K562 (cell line): ENCODE data around the gene RNU6-9. TPM values are rescaled to one million over a fixed set of nuclear protein-coding genes. Genes with fewer than 3 reads are reported as not detected.

Source experiments
- ATAC-seq: fragments of 200-7000 bp; cut with Tn5 transposase; 3 replicates; pipeline ENCODE4 v1.9.1; 2020; ENCODE audit warnings: moderate library complexity
- BruUV-seq: library from RNA; stranded (reverse); fragments of 400-500 nt; replicated peaks from 2 replicates; lab custom pipeline; 2021; lab: Mats Ljungman, UMichigan
- CTCF ChIA-PET: fragments of 300-600 bp; formaldehyde crosslinking; extraction: SDS; loops from one replicate; lab custom pipeline; 2021; ENCODE audit warnings: low intra/inter-chr PET ratio; lab: Yijun Ruan, JAX
- POLR2A ChIA-PET: fragments of 300-600, 350-650 bp; sonication (Branson Sonifier 250); formaldehyde crosslinking; extraction: SDS; loops from one replicate; lab custom pipeline; 2021; ENCODE audit warnings: antibody characterized with exemption, inconsistent platforms; lab: Yijun Ruan, JAX
- DNase-seq, 4 experiments: peaks; one replicate each; pipeline versions ENCODE4 v3.0.0 to v3.0.0-alpha.2; 2011 to 2018; ENCODE audit warnings: low spot score in 3 of 4, mixed read lengths in 3 of 4; ENCODE audit errors: extremely low read depth in 1 of 4
- FAIRE-seq: peaks from 2 replicates; lab custom pipeline; 2011; peaks lifted over from hg19 to GRCh38; lab: Jason Lieb, UNC
- H2AFZ ChIP-seq: 2 replicates; pipeline ENCODE4 v1.6.0; 2011; ENCODE audit warnings: low read depth, low read length, control low read depth, inconsistent platforms
- H3K27ac ChIP-seq: fragments of 200-600 bp; 3 replicates; pipeline ENCODE4 v1.8.0; 2011; ENCODE audit warnings: low read depth, mild to moderate bottlenecking, control low read depth, inconsistent platforms, low read length, moderate library complexity, mixed read lengths; ENCODE audit errors: extremely low read depth
- H3K27me3 ChIP-seq, 2 experiments: fragments of 300-600 bp in 1 of 2; 2 replicates in 1 of 2; 3 replicates in 1 of 2; pipeline versions ENCODE4 v1.6.0 to v1.8.0; 2011; ENCODE audit warnings: inconsistent platforms in 2 of 2, low read length in 2 of 2, mild to moderate bottlenecking in 1 of 2, mixed read lengths in 1 of 2, moderate library complexity in 1 of 2; ENCODE audit not compliant: control insufficient read depth in 2 of 2, insufficient read depth in 2 of 2
- H3K36me3 ChIP-seq: fragments of 300-600 bp; 3 replicates; pipeline ENCODE4 v1.8.0; 2011; ENCODE audit warnings: mild to moderate bottlenecking, low read length, inconsistent platforms; ENCODE audit not compliant: control insufficient read depth, insufficient read depth
- H3K4me1 ChIP-seq, 2 experiments: fragments of 200-600 bp in 1 of 2; replicated peaks in 1 of 2; 2 replicates in 1 of 2; 3 replicates in 1 of 2; pipeline versions ENCODE4 v1.5.1 to v1.8.0; 2011; ENCODE audit warnings: inconsistent platforms in 2 of 2, low read length in 2 of 2, mild to moderate bottlenecking in 1 of 2, mixed read lengths in 1 of 2, moderate library complexity in 1 of 2; ENCODE audit not compliant: control insufficient read depth in 2 of 2, insufficient read depth in 2 of 2
- H3K4me2 ChIP-seq: 2 replicates; pipeline ENCODE4 v1.6.1; 2011; ENCODE audit warnings: low read length, control low read depth, inconsistent platforms, mixed read lengths; ENCODE audit not compliant: insufficient read depth
- H3K4me3 ChIP-seq: fragments of 200-600 bp; sonication (generic), shearing (Covaris generic); 2 replicates; pipeline ENCODE4 v1.5.1; 2016; ENCODE audit warnings: control low read depth, inconsistent platforms
- H3K79me2 ChIP-seq: fragments of 200-600 bp; 3 replicates; pipeline ENCODE4 v1.8.0; 2011; ENCODE audit warnings: low read length, inconsistent platforms; ENCODE audit not compliant: control insufficient read depth, insufficient read depth
- H3K9ac ChIP-seq, 2 experiments: 2 replicates each; pipeline versions ENCODE4 v1.6.0 to v1.6.1; 2011; ENCODE audit warnings: low read depth in 2 of 2, low read length in 2 of 2, control low read depth in 1 of 2, inconsistent platforms in 1 of 2, mild to moderate bottlenecking in 1 of 2, mixed read lengths in 1 of 2; ENCODE audit not compliant: insufficient read depth in 1 of 2
- H3K9me1 ChIP-seq: one replicate; pipeline ENCODE4 v1.6.0; 2011; ENCODE audit warnings: inconsistent platforms, mild to moderate bottlenecking, low read length, moderate library complexity; ENCODE audit not compliant: control insufficient read depth, insufficient read depth
- H3K9me3 ChIP-seq: replicated peaks from 2 replicates; pipeline ENCODE4 v1.5.1; 2011; ENCODE audit warnings: low read depth, low read length, inconsistent platforms; ENCODE audit not compliant: control insufficient read depth, insufficient read depth
- H4K20me1 ChIP-seq: replicated peaks from 2 replicates; pipeline ENCODE4 v1.6.1; 2011; ENCODE audit warnings: low read length, inconsistent platforms, mixed read lengths; ENCODE audit not compliant: control insufficient read depth, insufficient read depth
- BRCA1 ChIP-seq, 2 experiments: fragments of 450-650 bp in 1 of 2; sonication (generic) in 1 of 2; formaldehyde crosslinking in 1 of 2; IDR thresholded peaks; 2 replicates each; pipeline versions ENCODE4 v1.5.0 to v1.6.1; 2017 to 2020; ENCODE audit warnings: mild to moderate bottlenecking in 1 of 2, missing genetic modification reagents in 1 of 2
- E2F1 ChIP-seq: sonication (generic); formaldehyde crosslinking; IDR thresholded peaks from 2 replicates; pipeline ENCODE4 v1.8.1; 2023; ENCODE audit warnings: mild to moderate bottlenecking, missing genetic modification reagents, moderate library complexity
- FOXP1 ChIP-seq: sonication (generic); formaldehyde crosslinking; IDR thresholded peaks from 2 replicates; pipeline ENCODE4 v1.8.0; 2022; ENCODE audit warnings: mild to moderate bottlenecking, missing genetic modification reagents
- HDAC8 ChIP-seq: fragments of 450-650 bp; IDR thresholded peaks from 2 replicates; pipeline ENCODE4 v1.6.1; 2016; ENCODE audit warnings: mild to moderate bottlenecking, missing genetic modification characterization, moderate library complexity, missing compliant biosample characterization
- PKNOX1 ChIP-seq: fragments of 450-650 bp; IDR thresholded peaks from 2 replicates; pipeline ENCODE4 v1.6.1; 2016
- POLR2G ChIP-seq: fragments of 200-400 bp; formaldehyde crosslinking; IDR thresholded peaks from 2 replicates; pipeline ENCODE4 v1.6.1; 2017; ENCODE audit warnings: low read depth, mild to moderate bottlenecking, antibody characterized with exemption, low read length, moderate library complexity
- REST ChIP-seq, 2 experiments: fragments of 450-650 bp; formaldehyde crosslinking in 1 of 2; IDR thresholded peaks; 2 replicates each; pipeline versions ENCODE4 v1.4.0 to v1.6.1; 2014 to 2020; ENCODE audit warnings: mild to moderate bottlenecking in 2 of 2, borderline replicate concordance in 1 of 2, low read depth in 1 of 2
- ZFP91 ChIP-seq: sonication (generic); formaldehyde crosslinking; IDR thresholded peaks from 2 replicates; pipeline ENCODE4 v1.8.0; 2022; ENCODE audit warnings: mild to moderate bottlenecking, missing genetic modification reagents
- WGBS: fragments of 100-300 bp; shearing (Covaris generic); methylation state at CpG from one replicate; pipeline ENCODE4 v1.1.6; 2016; ENCODE audit warnings: low coverage, mixed read lengths; ENCODE audit not compliant: insufficient coverage; ENCODE audit errors: missing lambda C conversion rate; 5-methylcytosine and 5-hydroxymethylcytosine counted together
- in situ Hi-C: fragments of 300-500 bp; cut with MboI; formaldehyde crosslinking; loops from 4 replicates; pipeline ENCODE4 v1.15.0; 2018; ENCODE audit warnings: inconsistent platforms, mixed read lengths
- intact Hi-C: fragments of 100-400 bp; cut with micrococcal nuclease; formaldehyde crosslinking; loops from 2 replicates; pipeline ENCODE4 v1.14.2; 2022
- polyA plus RNA-seq, 8 experiments: library from polyadenylated mRNA; depleted of rRNA in 4 of 8; stranded (reverse) in 5 of 8; unstranded in 3 of 8; fragments of >200 nt; fragmentation: Nextera tagmentation in 2 of 8; fragmentation: Illumina TruSeq in 1 of 8; extraction: Ambion mirVana in 2 of 8; extraction: Trizol in 1 of 8; gene quantifications; 2 replicates each; pipeline versions ENCODE4 v1.2.1 to v1.2.3, GENCODE V29; 2011 to 2014; ENCODE audit warnings: inconsistent platforms in 1 of 8, missing spikeins in 1 of 8
- total RNA-seq, 7 experiments: library from RNA; depleted of rRNA in 6 of 7; stranded (reverse); fragments of >200 nt in 6 of 7; fragmentation: Illumina TruSeq in 2 of 7; extraction: Trizol in 2 of 7; gene quantifications; 2 replicates each; pipeline versions ENCODE4 v1.2.1 to v1.2.3, GENCODE V29; 2011 to 2021; ENCODE audit warnings: low replicate concordance in 1 of 7

RNU6-9 gene
- total and polyA plus RNA-seq, 9 of the 15 experiments (the other 6 are each of a cell fraction or from before 2014, with no cell fraction given): not detected

- peak overlapping the region; percentile 87 to 99; a peak in 3 of 4 replicates for H3K9ac ChIP-seq
- no TSS peak for BruUV-seq
- in situ Hi-C loops (no loop called here), intact Hi-C loops (no loop called here)
- H3K9me1 ChIP-seq: no peaks in the 10 kb centered on the region
- no peak for DNase-seq
- peak overlapping the region; percentile 34 for H3K4me2 ChIP-seq
- peak overlapping the region; percentile 31 for H3K27ac ChIP-seq
- H2AFZ ChIP-seq: no peak overlapping the region
- H3K27me3 ChIP-seq: no peaks in the 10 kb centered on the region
- peaks cover 5 to 75% of the 10 kb centered on the region in 2 experiments; a peak in 4 of 5 replicates for H3K4me1 ChIP-seq
- peaks cover 45% of the 10 kb centered on the region; the same call in 2 of the 3 replicates for H3K36me3 ChIP-seq
- H3K9me3 ChIP-seq: no peaks in the 10 kb centered on the region
- H3K79me2 ChIP-seq: peaks cover 80% of the 10 kb centered on the region
- 49% methylated on average over 12 of the region's 12 CpGs for WGBS
- CTCF ChIA-PET: no interaction called here
- ATAC-seq: no peak
- H4K20me1 ChIP-seq: no peaks in the 10 kb centered on the region; the same call in 1 of the 2 replicates
- peak overlapping the region; percentile 99 for H3K4me3 ChIP-seq
- no peak for FAIRE-seq
- POLR2A ChIA-PET: no interaction called here
- no peak for TF ChIP-seq ZFP91 (CRISPR knock-in tag)
- peak; percentile 32 for TF ChIP-seq POLR2G
- TF ChIP-seq E2F1 (CRISPR knock-in tag): no peak
- no peak for TF ChIP-seq REST (IDR thresholded peaks at IDR 0.05; ENCODE audit: borderline replicate concordance)
- no peak for TF ChIP-seq REST (CRISPR knock-in tag; IDR thresholded peaks at IDR 0.05; ENCODE audit: low read depth)
- TF ChIP-seq FOXP1 (CRISPR knock-in tag): no peak
- TF ChIP-seq HDAC8 (tag): no peak
- peak; percentile 36; the same call in 1 of the 2 replicates for TF ChIP-seq PKNOX1
- no peak for TF ChIP-seq BRCA1 (IDR thresholded peaks at IDR 0.05)
- no peak for TF ChIP-seq BRCA1 (CRISPR knock-in tag; IDR thresholded peaks at IDR 0.05)
Measured at GRCh38 chr19:927780-928401, 34.6 kb downstream of the RNU6-9 start.
